ENCODE results near the gene SKI. TPM values are rescaled to one million over a fixed set of nuclear protein-coding genes. Genes with fewer than 3 reads are reported as not detected.

The SKI gene
- total RNA-seq, 1 experiment from 2014 or later: 89.5 TPM

DNA sequence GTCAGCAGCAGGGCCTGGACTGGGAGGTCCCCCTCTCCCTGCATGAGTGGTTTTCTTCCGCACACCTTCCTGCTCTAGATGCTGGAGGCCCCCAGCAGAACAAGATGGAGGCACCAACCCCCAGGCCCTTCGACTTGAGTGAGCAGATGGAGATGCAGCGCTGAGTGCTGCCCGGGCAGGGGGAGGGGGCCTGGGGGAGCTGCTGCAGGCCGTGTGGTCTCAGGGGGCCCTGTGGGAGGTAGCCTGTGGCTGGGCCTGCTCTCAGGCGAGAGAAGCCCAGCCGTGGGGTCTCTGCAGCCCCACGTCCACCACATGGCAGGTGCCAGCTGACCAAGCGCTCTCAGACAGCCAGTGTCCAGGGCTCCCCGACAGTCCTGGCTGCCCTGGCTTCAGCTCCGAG is 32.3 kb upstream of the SKI start:
- H3K9me3 Mint-ChIP-seq: no peaks in the 10 kb centered on the region
- Histone ChIP-seq H3K23me2 (ENCODE audit: insufficient read length, low read depth, low read length, poor library complexity, severe bottlenecking) (peaks cover 5% of the 10 kb centered on the region), H3K56ac (ENCODE audit: insufficient read length, low read depth, low read length) (no peak overlapping the region), H3K4me1 (ENCODE audit: insufficient read depth, low read length) (no peaks in the 10 kb centered on the region), H3K79me1 (ENCODE audit: insufficient read depth, low read depth, low read length, poor library complexity, severe bottlenecking) (no peaks in the 10 kb centered on the region), H2BK20ac (ENCODE audit: low read depth, low read length, poor library complexity, severe bottlenecking) (no peak overlapping the region), H3K27me3 (ENCODE audit: insufficient read depth, low read length) (no peaks in the 10 kb centered on the region), H3K4me2 (ENCODE audit: insufficient read depth, insufficient read length, low read length) (no peak overlapping the region), H2BK5ac (ENCODE audit: insufficient read length, low read length) (no peak overlapping the region), H2BK120ac (ENCODE audit: low read depth, low read length, poor library complexity, severe bottlenecking) (no peak overlapping the region), H3K23ac (ENCODE audit: insufficient read length, low read depth, low read length) (no peak overlapping the region), H2AK5ac (ENCODE audit: insufficient read length, low read length) (no peak overlapping the region), H3K79me2 (ENCODE audit: insufficient read depth, low read length) (no peaks in the 10 kb centered on the region; the same call in 1 of the 2 replicates), H2AFZ (ENCODE audit: low read length) (no peak overlapping the region), H4K20me1 (ENCODE audit: control insufficient read depth, insufficient read depth, insufficient read length) (no peaks in the 10 kb centered on the region), H3K9me3 (ENCODE audit: control insufficient read depth, low read depth, low read length) (no peaks in the 10 kb centered on the region), H3K14ac (ENCODE audit: insufficient read depth, low read length) (no peak overlapping the region), H3K18ac (ENCODE audit: insufficient read length, low read depth, low read length) (no peak overlapping the region), H4K91ac (ENCODE audit: insufficient read length, low read depth, low read length) (no peak overlapping the region), H3K27ac (ENCODE audit: insufficient read length, low read depth, low read length) (no peak overlapping the region), H2BK12ac (ENCODE audit: insufficient read length, low read depth, low read length) (no peak overlapping the region), H2BK15ac (ENCODE audit: low read depth, low read length) (no peak overlapping the region), H3T11ph (ENCODE audit: low read length) (no peak overlapping the region), H4K8ac (replicated peaks; ENCODE audit: insufficient read length, low read depth, low read length) (no peak overlapping the region), H3K9ac (ENCODE audit: extremely low read depth, insufficient read length, low read length) (no peak overlapping the region), H3K4ac (ENCODE audit: low read depth, low read length) (no peak overlapping the region), H4K5ac (ENCODE audit: insufficient read length, low read depth, low read length) (no peak overlapping the region)
- DNase-seq: no peak
- H3K4me3 Mint-ChIP-seq: no peak overlapping the region
- no peak overlapping the region for H3K27ac Mint-ChIP-seq
- peaks cover 9 to 17% of the 10 kb centered on the region in 2 experiments for H3K4me1 Mint-ChIP-seq
- H3K36me3 Mint-ChIP-seq (ENCODE audit: insufficient read depth in 1 of 3, low read depth in 3 of 3): peaks cover 6 to 11% (median 8%) of the 10 kb centered on the region in 3 experiments; a peak in 6 of 7 replicates
- no CpG with 5 or more reads among the region's 11 CpGs for WGBS (ENCODE audit: extremely low coverage, insufficient read length, low lambda C conversion rate)
- TF ChIP-seq, protein P1, sequence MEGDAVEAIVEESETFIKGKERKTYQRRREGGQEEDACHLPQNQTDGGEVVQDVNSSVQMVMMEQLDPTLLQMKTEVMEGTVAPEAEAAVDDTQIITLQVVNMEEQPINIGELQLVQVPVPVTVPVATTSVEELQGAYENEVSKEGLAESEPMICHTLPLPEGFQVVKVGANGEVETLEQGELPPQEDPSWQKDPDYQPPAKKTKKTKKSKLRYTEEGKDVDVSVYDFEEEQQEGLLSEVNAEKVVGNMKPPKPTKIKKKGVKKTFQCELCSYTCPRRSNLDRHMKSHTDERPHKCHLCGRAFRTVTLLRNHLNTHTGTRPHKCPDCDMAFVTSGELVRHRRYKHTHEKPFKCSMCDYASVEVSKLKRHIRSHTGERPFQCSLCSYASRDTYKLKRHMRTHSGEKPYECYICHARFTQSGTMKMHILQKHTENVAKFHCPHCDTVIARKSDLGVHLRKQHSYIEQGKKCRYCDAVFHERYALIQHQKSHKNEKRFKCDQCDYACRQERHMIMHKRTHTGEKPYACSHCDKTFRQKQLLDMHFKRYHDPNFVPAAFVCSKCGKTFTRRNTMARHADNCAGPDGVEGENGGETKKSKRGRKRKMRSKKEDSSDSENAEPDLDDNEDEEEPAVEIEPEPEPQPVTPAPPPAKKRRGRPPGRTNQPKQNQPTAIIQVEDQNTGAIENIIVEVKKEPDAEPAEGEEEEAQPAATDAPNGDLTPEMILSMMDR (conservative IDR thresholded peaks at IDR 0.05): no peak
- no peaks in the 10 kb centered on the region; the same call in 1 of the 2 replicates for H3K27me3 Mint-ChIP-seq (ENCODE audit: low read depth)
